Measurements from ENCODE around the gene HSP90AB1.

The HSP90AB1 gene

DNA sequence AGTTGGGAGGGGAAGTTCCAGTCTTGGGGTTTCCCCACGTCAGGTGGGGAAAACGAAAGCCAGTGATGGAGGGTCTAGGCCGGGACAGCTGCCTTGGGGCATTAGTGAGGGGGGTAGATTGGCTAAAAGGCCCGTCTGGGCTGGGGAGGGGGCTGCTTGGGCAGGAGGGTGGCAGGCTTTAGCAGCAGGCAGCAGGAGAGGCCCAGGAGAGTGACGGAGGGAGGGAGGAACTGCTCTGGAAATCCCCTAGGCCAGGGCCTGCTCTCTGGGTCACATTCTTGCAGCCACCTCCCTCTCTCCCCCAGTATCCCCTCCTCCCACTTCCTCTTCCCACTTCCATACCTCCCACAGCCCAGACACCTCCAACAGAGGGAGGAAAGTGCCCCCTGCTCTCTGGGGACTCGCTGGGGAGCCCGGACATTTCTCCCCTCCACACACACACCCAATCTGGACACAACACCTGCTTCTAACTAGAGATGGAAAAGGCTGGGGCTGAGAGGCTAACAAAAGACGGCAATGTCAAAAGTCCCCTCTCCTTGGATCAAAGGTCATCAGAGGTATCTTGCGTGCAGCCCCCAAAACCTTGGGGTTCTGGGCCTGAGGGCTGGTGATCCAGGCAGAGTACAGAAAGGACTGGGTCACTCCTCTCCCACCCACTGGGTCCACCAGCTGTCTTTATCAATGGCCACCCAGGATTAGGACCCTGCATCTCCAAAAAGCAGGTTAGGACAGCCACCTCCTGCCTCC is 16.6 kb downstream of the HSP90AB1 start:
- Histone ChIP-seq H3K36me3 (replicated peaks) (peaks cover 3% of the 10 kb centered on the region), H3K27ac (no peak overlapping the region), H3K27me3 (replicated peaks) (peaks cover 2% of the 10 kb centered on the region), H3K4me3 (ENCODE audit: low read depth, low read length) (peak overlapping the region; percentile 20)
- TF ChIP-seq, protein P1, sequence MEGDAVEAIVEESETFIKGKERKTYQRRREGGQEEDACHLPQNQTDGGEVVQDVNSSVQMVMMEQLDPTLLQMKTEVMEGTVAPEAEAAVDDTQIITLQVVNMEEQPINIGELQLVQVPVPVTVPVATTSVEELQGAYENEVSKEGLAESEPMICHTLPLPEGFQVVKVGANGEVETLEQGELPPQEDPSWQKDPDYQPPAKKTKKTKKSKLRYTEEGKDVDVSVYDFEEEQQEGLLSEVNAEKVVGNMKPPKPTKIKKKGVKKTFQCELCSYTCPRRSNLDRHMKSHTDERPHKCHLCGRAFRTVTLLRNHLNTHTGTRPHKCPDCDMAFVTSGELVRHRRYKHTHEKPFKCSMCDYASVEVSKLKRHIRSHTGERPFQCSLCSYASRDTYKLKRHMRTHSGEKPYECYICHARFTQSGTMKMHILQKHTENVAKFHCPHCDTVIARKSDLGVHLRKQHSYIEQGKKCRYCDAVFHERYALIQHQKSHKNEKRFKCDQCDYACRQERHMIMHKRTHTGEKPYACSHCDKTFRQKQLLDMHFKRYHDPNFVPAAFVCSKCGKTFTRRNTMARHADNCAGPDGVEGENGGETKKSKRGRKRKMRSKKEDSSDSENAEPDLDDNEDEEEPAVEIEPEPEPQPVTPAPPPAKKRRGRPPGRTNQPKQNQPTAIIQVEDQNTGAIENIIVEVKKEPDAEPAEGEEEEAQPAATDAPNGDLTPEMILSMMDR (IDR thresholded peaks at IDR 0.05; ENCODE audit: low read depth, low read length, missing control alignments), result no peak
- in situ Hi-C loops (cut with HindIII; ENCODE audit: low pct_ligation_motif_present, low sequenced_read_pairs), result no loop called here
- DNase-seq, result peak; percentile 16

DNA sequence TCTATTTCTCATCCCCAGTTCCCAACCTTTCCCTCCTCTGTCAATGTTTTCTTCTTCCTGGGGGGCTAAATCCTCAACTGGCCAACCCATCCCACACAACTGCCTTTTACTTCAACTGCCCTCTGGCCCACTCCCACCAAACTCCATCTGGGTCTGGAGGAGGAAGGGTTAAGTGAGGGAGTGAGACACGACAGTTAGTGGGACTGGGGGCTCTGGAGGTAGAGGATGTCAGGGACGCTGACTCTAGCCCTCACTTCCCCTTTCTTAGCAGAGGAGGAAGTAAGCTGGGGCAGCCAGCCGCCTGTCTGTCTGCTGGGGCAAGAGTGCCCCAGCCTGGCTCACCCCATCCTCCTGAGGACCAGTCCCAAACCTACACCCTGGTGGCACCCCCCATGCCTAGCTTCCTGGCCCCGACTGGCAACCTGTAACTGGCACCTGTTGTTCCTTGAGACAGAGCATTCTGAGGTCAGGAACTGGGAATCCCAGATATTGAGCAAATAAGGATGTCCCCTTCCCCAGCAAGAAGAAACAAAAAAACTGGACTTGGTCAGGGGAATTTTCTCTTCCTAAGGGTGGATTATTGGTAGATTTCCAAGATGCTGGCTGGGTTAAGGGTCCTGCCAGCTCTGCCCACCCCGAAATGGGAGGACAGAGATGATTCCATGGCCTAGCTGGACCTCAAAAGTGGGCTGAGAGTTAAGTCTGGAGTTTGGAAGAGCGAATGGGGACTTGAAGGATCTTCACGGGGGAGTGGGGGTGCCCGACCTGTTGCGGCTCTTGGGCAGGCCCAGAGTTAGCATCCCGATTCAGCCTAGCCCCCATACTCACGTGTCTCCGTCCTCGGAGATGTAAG is 17.5 kb downstream of the HSP90AB1 start:
- H3K27ac ChIP-seq, result no peak overlapping the region
- TF ChIP-seq, protein P1 (IDR thresholded peaks at IDR 0.05; ENCODE audit: low read depth, low read length, missing control alignments), result no peak
- peak overlapping the region; percentile 74 for H3K4me3 ChIP-seq (ENCODE audit: low read depth, low read length)
- no peaks in the 10 kb centered on the region for H3K36me3 ChIP-seq (replicated peaks)
- no peak for DNase-seq
- in situ Hi-C loops (cut with HindIII; ENCODE audit: low pct_ligation_motif_present, low sequenced_read_pairs), result no loop called here
- peaks cover 11% of the 10 kb centered on the region for H3K27me3 ChIP-seq (replicated peaks)

DNA sequence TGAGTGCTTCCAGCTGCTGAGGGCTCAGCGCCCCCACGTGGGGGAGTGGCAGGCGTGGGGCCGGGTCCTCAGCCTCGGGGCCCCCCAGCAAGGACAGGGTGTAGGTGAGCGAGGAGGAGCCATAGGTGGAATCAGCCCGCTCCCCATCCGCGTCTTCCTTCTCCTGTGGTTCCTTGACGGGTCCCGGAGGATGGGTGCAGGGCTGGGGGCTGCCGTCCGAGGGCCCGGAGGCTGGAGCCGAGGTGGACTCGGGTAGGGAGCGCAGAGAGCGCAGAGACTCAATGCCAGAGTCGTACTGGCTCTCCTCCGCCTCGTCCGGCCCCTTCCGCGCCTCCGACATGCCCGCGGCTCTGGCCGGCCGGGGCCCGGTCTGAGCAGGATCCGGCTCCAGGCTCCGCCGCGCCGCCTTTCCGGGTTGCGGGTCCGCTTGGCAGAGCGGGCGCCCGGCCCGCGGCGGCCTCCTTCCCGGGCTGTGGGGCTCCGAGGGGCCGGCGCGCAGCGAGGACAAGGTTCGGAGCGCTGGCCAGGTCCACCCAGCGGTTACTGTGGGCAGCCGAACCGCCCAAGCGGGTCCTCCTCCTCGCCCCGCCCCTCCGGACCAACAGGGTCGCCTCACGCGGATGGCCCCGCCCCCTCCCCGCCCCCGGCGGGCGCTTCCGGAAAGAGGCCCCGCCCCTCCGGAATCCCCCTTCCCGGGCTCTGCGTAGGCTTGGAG is 18.3 kb downstream of the HSP90AB1 start, which contains the start of gene NFKBIE:
TSS of gene NFKBIE (minus strand) at position 545 of the 715 bp plus-strand sequence. CDS start at position 340, 205 bp downstream.
- in situ Hi-C loops (cut with HindIII; ENCODE audit: low pct_ligation_motif_present, low sequenced_read_pairs), result no loop called here
- peak; percentile 94 for DNase-seq
- TF ChIP-seq, protein P1 (IDR thresholded peaks at IDR 0.05; ENCODE audit: low read depth, low read length, missing control alignments), result peak; percentile 45
- H3K4me3 ChIP-seq (ENCODE audit: low read depth, low read length), result peak within 1 kb of the TSS; percentile 74
- peaks cover 19% of the 10 kb centered on the region for H3K27me3 ChIP-seq (replicated peaks)
- H3K36me3 ChIP-seq (replicated peaks), result no peaks in the 10 kb centered on the region
- peak within 1 kb of the TSS; percentile 60 for H3K27ac ChIP-seq

DNA sequence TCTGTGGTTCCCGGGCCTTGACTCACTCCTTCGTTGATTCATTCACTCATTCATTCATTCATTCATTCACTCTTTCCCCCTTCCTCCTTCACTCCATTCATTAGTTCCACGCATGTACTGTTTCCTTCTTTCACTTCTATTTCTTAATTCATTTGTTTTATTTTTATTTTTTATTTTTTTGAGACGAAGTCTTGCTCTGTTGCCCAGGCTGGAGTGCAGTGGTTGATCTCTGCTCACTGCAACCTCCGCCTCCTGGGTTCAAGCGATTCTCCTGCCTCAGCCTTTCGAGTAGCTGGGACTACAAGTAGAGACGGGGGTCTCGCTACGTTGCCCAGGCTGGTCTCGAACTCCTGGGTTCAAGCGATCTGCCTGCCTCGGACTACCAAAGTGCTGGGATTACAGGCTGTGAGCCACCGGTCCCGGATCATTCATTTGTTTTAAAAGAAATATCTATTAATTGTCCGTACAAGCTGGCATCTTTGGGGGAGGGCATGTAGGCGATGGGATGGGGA is 18.9 kb downstream of the HSP90AB1 start:
- TF ChIP-seq, protein P1 (IDR thresholded peaks at IDR 0.05; ENCODE audit: low read depth, low read length, missing control alignments), result no peak
- Histone ChIP-seq H3K4me3 (ENCODE audit: low read depth, low read length) (no peak overlapping the region), H3K36me3 (replicated peaks) (no peaks in the 10 kb centered on the region), H3K27me3 (replicated peaks) (peaks cover 19% of the 10 kb centered on the region), H3K27ac (no peak overlapping the region)
- DNase-seq, result no peak
- in situ Hi-C loops (cut with HindIII; ENCODE audit: low pct_ligation_motif_present, low sequenced_read_pairs), result no loop called here

DNA sequence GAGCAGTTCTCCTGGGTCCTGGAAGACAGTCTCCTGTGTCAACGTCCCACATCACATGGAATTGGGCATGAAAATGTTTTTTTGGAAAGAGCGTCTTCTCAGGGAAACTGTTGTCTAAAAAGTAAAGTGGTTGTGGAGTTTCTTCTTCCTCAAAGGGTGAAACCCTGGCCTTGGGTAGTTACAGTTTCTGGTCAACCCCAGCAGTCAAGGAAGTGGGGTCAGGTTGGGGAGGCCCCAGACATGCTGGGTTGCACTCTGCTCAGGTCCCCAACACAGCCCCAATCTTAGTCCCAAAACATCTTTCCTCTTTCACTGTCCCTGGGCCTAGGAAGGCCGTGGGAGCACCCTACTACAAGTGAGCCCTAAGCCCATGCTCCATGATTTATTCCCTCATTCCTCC is 19.4 kb downstream of the HSP90AB1 start:
- in situ Hi-C loops (cut with HindIII; ENCODE audit: low pct_ligation_motif_present, low sequenced_read_pairs), result no loop called here
- TF ChIP-seq, protein P1 (IDR thresholded peaks at IDR 0.05; ENCODE audit: low read depth, low read length, missing control alignments), result no peak
- no peaks in the 10 kb centered on the region for H3K36me3 ChIP-seq (replicated peaks)
- no peak overlapping the region for H3K27ac ChIP-seq
- DNase-seq, result no peak
- peaks cover 22% of the 10 kb centered on the region for H3K27me3 ChIP-seq (replicated peaks)
- H3K4me3 ChIP-seq (ENCODE audit: low read depth, low read length), result no peak overlapping the region

All from brain microvascular endothelial cell (primary cell).